HG03439 (cell line): ENCODE results near the gene COPS6.

Source experiments
- ATAC-seq: cut with Tn5 transposase; IDR thresholded peaks from one replicate; pipeline ENCODE4 v1.9.1; 2021; ENCODE audit warnings: mild to moderate bottlenecking, moderate library complexity; ENCODE audit not compliant: unreplicated experiment

COPS6 gene

DNA sequence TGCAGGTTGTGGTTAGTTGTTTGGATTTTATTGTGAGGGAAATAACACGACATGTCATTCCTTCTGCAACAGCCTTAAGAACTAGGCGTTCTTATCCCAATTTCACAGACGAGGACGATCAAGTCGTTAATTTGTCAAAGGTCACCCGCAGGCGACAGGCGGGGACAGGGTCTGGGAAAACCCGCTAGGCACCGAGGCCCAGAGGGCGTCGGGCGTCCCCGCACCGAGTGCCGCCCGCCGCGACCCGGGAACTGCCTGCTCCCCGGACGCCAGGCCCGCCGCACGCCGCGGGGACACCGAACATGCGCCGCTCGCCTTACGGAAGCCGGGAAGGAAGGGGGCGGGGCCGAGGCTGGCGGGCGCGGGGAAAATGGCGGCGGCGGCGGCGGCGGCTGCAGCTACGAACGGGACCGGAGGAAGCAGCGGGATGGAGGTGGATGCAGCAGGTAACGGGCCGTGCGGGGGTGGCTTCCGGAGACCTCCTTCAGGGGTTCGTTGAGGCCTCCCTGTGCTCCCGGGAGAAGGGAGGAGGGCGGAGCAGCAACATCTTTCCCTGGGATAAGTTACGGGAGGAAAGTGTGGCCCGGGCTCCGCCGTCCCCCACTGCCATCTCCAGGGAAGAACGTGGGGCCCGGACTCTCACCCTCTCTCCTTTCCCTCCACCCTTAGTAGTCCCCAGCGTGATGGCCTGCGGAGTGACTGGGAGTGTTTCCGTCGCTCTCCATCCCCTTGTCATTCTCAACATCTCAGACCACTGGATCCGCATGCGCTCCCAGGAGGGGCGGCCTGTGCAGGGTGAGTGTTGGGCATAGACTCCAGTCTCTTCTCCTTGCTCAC, at the start of gene COPS6:
Gene COPS6 (plus strand): TSS at position 349 of the 837 bp plus-strand sequence. CDS start 22 bp downstream, at position 371.
- ATAC-seq = no peak

DNA sequence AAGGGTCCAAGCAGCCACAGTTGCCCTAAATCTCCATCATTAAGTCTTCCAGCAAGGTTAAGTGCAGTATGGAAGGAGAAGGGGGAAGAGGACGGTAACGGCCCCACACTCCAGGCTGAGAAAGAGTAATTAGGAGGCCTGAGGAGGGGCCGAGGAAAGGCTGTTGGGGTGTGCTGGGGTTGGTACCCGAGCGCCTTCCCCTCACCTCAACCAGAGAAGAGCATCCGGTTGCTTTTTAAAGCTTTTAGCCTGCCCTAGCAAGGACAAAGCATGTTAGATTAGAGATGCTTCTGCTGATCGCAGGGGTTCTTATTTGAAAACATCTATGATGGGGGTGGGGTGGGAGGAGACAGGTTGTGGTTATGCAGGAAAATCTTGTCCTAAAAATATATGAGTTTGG, 48.2 kb upstream of the COPS6 start:
- no peak for ATAC-seq

GRCh38 chr7:100044718-100045117, 44.1 kb upstream of the COPS6 start:
- no peak for ATAC-seq

DNA sequence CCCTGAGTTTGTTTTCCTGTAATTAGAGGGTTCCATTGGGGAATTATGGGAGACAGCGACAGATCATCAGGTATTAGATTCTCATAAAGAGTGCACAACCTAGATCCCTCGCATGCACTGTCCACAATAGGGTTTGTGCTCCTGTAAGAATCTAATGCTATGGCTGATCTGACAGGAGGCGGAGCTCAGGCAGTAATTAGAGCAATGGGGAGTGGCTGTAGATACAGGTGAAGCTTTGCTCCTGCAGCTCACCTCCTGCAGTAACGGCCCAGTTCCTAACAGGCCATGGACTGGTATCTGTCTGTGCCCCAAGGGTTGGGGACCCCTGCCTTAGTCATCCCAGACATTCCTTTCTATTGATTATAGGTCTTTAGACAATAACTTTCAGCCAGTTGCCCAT, 40.1 kb upstream of the COPS6 start:
- no peak for ATAC-seq

DNA sequence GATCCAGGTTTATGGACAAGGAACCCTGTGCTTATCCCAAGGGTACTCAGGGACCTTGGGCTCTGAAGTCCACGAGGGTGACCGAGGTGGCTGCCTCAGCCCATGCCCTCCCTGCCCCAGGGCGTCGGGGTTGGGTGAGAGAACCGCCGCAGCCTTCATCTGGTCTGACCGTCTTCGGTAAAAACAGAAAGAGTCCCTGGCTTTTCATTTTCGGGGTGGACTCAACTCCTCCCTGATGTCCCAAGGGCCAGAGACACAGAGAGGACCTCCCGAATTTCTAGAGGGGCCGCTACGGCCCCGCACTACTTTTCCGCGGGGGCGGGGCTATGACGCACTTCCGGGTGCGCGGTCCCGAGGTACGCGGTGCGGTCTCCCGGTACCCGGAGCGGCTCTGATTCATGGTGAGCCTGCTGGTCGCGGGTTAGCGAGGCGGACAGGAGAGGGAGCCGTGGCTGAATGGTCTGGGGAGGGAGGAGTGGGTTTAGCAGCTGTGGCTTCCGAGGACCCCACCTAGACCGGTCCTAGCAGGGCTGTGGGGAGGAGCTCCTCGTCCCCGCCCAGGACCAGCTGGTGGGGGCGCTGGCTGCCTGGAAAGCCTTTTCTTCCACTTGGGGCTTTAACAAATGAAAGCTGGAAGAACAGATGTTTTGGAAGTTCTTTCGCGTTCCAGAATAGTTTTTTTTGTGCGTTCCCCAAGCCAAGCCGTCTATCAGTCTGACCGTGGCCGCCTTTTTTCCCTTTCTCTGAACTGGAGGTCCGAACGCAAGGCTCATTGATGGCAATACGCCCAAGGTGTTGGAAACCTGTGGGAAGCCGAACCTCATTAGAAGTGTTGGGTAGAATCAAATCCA, 39.1 kb upstream of the COPS6 start, which contains the start of gene ZSCAN21:
Gene ZSCAN21 (plus strand): TSS at position 334 of the 851 bp plus-strand sequence. CDS start 7,233 bp downstream, outside the sequence.
- peak; percentile 91 for ATAC-seq

DNA sequence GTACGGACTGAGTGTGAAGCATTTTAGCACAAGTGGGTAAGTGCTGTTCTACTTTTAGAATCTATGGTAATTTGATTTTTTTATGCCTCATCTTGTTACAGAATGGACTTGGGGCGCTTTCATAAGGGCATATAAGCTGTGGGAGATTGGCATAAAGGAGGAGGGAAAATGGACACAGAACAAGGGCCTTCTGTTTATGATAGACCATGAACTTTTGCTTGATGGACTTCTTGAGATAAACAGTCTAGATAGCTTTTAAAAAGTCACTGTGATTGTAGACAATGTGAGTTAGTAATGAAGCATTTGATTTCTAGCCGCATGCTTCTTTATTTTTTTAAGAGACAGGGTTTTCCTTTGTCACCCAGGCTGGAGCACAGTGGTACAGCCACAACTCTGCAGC, 37.2 kb upstream of the COPS6 start:
- ATAC-seq = no peak

GRCh38 chr7:100053215-100053614, 35.6 kb upstream of the COPS6 start:
- ATAC-seq = no peak

DNA sequence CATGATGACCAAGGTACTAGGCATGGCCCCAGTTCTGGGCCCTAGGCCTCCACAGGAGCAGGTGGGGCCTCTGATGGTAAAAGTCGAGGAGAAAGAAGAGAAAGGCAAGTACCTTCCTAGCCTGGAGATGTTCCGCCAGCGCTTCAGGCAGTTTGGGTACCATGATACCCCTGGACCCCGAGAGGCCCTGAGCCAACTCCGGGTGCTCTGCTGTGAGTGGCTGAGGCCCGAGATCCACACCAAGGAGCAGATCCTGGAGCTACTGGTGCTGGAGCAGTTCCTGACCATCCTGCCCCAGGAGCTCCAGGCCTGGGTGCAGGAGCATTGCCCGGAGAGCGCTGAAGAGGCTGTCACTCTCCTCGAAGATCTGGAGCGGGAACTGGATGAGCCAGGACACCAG, 31.8 kb upstream of the COPS6 start:
- ATAC-seq = no peak

DNA sequence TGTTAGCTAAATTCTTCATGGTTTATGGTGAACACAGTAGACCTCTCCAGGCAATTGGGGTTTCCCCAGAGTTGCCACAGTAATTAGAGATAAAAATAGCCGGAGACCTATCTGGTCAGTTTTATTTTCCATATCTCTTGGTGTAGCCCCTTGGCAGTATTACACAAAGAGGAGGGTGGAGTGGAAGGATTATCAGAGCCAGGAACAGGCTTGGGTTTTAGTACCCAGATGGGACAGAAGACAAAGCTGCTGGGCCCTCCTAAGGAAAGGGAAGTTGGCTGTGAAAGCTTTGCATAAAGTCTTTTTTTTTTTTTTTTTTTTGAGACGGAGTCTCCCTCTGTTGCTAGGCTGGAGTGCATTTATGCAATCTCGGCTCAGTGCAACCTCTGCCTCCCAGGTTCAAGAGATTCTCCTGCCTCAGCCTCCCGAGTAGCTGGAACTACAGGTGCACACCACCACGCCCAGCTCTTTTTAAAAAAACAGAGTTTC, 29.5 kb upstream of the COPS6 start:
- no peak for ATAC-seq

GRCh38 chr7:100061518-100062193, 27.1 kb upstream of the COPS6 start:
- no peak for ATAC-seq

GRCh38 chr7:100063376-100063775, 25.4 kb upstream of the COPS6 start:
- ATAC-seq = no peak

- no peak for ATAC-seq
Observed at GRCh38 chr7:100064162-100064561, 24.6 kb upstream of the COPS6 start.

DNA sequence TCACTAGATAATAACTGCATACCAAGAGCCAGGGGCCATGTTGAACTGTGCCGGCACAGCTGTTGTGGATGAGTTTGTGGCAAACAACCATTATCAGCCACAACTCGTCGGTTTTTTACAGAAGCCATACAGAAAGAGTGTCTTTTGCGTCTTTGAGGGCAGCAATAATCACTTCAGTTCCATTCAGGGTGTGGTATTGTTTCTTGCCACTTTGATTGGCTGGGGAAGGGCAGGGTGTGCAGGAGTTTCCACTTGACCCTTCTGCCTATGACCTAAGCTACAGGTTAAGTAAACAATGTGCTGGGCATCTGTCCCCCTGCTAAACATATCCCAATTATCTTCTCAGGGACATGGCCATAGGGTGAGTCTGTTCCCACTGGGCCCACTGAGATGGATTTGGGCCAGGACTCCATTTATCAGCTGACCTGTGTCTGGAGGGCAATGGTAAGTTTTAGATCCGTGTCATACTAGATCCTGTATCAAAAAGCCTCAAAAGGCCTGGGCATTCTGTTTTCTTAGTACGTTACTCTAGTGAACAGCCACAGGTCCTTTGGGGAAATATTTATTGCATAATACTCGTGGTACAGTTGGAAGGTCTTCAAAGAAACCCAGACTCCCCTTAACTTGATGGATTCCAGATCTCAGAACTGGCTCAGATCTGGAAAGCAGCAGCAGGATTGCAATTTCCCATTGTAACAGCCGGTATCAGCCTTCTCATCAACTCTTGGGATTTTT, 23.1 kb upstream of the COPS6 start:
- ATAC-seq = no peak

DNA sequence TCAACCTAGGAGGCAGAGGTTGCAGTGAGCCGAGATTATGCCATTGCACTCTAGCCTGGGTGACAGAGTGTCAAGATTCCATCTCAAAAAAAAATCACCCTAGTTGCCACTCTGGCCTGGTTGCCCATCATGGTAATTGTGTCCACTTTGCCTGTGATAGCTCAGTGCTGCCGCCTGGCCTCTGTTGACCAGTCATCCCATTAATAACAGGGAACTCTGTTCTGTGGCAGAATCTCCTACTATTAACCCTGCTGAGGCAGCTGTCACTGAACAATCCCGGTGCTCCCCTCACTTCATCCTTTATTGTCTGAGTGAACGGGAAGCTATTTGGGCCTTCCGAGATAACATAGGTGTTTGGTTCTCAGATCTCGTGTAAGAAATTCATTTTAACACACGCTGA, 21.8 kb upstream of the COPS6 start:
- ATAC-seq = no peak

DNA sequence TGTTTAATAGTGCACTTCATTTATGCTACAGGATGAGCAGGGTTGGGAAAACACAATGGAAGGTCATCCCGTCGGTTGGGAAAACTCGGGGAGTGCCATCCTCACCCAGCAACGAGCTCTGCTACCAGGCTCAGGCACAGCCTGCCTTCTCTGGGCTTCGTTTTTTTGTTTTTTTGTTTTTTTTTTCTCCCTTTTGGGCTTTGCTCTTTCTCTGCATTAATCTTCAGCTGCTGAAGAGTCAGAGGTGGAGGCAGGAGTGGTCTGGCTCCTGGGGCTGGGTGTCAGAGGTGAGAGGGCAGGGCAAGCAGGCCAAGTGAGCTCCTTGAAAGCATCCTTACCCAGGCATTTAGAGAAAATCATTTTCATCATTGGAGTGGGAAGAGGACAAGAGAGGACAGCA, 18.8 kb upstream of the COPS6 start:
- no peak for ATAC-seq

- ATAC-seq = no peak
Observed at GRCh38 chr7:100071018-100071723, 17.6 kb upstream of the COPS6 start.

DNA sequence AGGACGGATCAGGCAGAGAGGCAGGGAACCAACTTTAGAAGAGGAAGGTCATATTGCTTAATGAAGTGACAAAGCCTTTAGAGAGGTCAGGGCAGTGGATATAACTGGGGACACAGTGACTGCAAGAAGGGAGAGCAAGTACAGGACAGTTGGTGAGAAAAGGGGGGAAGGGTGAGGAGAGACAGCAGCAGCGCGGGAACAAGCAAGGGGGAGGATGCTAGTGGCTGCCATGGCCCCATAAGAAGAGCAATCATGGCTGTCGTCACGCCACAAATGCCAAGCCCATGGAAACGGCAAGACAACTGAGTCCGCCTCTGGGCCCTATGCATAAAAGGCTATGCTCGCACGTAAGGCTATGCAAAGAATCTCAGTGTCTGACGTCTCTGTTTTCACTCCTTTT, 16.3 kb upstream of the COPS6 start:
- ATAC-seq = no peak

DNA sequence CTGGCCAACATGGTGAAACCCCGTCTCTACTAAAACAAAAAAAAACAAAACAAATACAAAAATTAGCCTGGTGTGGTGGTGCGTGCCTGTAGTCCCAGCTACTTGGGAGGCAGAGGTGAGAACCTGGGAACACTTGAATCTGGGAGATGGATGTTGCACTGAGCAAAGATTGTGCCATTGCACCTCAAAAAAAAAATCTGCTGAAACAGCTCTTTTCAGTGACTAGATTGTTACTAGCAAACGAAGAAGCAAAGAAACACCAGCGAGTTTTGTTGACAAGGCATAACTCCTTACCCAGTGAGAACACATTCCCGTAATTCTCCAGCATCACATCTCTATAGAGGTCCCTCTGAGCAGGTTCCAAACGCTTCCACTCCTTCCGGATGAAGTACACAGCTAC, 13.9 kb upstream of the COPS6 start:
- ATAC-seq = no peak

DNA sequence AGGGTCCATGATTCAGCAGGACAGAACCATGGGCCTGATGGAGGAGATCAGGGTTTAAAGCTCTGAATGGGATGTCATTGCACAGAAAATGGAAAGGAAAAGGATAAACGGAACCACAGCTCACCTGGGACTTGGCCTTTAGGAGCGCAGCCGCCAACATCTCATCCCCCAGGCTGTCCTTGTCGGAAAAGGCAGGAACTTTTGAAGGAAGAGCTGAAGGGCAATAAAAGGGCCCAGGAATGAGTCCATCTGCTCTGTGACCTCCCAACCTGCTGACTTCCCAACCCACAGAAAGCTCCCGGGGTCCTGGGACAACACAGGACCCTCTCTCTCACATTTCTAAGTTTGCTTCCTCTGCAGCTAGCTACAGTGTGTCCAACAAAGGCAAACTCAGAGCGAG, 13.4 kb upstream of the COPS6 start:
- no peak for ATAC-seq

DNA sequence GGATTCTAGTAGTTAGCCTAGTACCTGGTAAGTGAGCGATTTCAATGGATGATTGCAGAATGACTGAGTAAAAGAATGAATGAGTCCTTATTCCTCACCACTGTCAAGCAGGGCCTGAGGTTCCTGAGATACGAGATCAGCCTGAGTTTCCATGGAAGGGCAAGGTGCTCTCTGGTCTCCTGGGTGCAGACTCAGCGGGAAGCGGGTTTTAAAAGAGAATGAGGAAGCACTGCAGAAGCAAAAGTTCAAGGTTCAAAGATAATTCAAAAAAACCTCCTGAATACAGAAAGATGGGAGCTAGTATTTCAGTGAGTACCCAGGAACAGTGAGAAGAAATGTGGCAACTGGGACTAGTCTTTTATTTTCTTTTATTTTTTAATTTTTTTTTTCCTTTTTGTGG, 11.6 kb upstream of the COPS6 start:
- ATAC-seq = no peak
